A172 (cell line): ENCODE measurements around the gene MKLN1. TPM values are rescaled to one million over a fixed set of nuclear protein-coding genes. Genes with fewer than 3 reads are reported as not detected.
A peak's percentile ranks its signal among the peaks of the same experiment; 100 is the strongest.
"Not testable (repeated sequence)": the region's sequence is repeated elsewhere in the genome, so short reads cannot be mapped to it uniquely, and the experiment has no call there.

Source experiments
- DNase-seq: peaks from one replicate; pipeline ENCODE4 v3.0.0-alpha.2; 2015; ENCODE audit warnings: low spot score
- total RNA-seq: library from RNA; depleted of rRNA; stranded (reverse); fragments of >200 nt; shearing (Covaris generic); gene quantifications from 2 replicates; pipeline ENCODE4 v1.2.3, GENCODE V29; 2014

MKLN1 gene
- total RNA-seq, 1 experiment from 2014 or later: 32.4 TPM

DNA sequence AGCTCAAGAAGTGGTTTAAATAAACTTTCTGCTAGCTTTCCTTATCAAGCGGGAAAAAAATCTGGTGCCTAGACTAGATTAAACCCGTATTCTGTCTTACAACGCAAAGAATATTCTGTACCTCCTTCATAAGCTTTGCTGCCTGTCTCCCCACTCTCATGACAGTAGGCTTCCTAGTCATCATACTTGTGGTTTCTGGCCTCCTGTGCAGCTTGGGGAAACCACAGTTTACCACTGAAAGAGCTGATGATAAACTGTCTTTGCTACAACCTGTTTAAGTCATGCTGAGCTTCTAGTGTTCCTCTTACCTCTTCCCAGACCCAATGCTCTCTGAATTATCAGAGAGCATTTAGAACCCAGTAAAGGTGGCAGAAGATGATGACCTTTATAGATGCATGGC is 173.7 kb downstream of the MKLN1 start:
- DNase-seq: peak; percentile 58

- no peak for DNase-seq
Measured at GRCh38 chr7:131501930-131502685, 174.4 kb downstream of the MKLN1 start.

GRCh38 chr7:131502810-131503508 is 175.3 kb downstream of the MKLN1 start:
- no peak for DNase-seq

DNA sequence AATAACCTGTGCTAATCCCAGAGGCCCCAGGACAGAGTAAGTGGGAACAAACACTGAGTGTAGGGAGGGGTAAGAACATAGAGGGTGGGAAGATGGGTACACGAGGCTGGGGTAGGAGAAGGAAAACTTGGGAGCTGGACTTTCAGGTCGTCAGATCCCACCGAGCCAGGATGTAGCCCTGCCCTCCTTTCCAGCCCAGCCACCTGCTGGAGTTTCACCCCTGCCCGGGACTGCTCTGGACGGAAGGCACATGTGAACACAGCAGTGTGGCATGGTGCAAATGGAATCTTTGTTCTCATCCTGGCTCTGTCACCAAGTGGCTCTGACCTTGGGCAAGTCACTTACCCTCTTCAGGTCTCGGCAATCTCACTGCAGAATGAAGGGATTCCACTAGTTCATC is 176.0 kb downstream of the MKLN1 start:
- DNase-seq: no peak

DNA sequence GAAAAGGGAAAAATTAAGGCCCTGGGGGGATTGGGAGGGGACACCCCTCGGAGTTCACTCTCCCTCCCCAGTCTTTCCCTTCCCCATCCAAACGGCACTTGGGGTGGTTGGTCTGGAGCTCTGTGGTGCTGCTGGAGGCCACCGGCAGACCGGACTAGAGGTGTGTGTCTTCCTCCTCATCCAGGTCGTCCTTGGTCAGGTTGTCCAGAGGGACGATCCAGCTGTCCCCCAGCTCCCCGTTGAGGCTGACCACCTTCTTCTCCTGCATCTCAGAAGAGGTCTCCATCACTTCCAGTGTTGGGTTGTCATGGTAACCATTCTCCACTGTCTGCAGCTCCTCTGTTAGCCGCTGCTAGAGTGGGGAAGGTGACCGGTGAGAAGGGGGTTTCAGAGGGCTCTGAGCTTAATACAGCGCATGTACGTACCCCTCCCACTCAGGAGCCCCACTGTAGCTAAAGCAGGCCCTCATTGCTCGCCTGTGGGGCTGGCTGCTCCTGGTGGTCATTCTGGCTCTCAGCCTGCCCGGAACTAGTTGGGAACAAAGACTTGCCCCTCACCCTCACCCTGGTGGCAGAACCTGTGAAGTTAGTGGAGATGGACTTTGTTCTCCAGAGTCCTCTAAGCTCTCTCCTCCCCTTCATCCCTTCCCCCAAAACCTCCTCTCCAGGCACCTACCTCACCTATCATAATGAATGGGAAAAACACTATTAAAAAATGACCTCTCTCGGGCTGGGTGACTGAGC is 176.7 kb downstream of the MKLN1 start:
- no peak for DNase-seq

GRCh38 chr7:131505037-131505620 is 177.5 kb downstream of the MKLN1 start:
- not testable (repeated sequence) for DNase-seq

- DNase-seq: no peak
Measured at GRCh38 chr7:131505636-131506557, 178.2 kb downstream of the MKLN1 start.

GRCh38 chr7:131506597-131506996 is 178.9 kb downstream of the MKLN1 start:
- DNase-seq: no peak

DNA sequence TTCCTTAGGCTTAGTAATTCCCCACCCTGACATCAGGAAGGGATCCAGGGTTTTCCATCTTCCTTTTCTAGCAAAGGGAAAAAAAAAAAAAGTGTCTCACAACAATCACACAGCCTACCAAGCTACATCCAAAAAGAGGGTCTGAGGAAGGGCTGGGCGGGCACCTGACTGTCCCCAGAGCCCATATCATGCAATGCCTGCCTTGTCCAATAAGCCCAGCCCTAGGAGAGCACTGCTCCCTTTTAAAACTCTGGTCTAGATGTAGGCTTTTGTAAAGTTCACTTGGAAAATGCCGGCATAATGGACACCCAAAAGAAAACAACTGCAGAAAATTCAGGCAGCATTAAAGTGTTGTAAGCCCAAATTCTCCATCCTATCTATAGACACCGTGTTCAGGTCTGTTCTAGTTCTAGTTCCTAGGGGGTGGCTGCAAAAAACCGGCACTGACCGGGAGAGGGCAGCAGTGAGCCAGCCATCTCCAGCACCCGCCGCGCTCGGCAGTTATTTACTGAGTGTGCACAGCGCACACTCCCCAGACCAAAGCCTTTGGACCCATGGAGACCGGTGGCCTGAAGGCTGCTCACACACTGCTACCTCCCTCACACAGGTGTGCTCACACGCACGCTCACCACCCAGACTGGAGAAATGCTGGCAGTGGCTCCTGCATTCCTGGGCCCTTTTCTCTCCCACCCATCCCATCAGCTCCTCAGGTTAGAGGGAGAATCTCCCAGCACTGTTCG is 180.1 kb downstream of the MKLN1 start:
- DNase-seq: peak; percentile 54

DNA sequence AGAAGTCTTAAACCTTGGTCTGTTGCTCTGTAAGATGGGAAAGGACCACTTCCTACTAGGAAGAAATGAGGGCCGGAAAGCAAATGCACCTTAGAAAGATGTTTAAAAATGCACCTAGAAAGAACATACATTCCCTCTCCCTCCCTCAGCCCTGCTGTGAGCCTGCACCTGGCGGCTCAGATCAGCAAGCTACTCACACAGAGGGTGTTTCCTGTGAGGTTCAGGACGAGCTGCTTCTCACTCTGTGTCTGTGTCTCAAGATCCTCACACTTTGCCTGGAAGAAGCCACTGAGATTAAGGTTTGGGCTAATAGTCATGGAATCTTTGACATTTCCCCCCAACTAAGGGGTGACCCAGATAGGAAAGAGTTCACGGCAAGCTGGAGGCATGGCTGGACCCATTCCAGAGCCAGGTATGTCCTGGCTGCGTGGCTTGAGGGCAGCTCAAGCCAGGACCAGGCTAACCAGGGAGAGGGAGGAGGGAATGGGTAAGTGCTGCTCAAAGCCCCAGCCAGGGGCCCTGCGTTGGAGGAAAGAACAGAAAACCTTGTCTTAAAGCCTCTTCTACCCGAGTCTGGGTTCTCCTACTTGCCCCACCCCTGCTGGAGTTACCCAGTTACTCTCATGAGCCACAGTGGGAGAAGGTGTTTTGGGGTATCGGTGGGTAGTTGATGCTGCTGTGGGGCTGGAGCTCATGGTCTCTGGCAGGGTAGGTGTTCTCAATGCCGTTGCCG is 181.2 kb downstream of the MKLN1 start:
- DNase-seq: no peak

DNA sequence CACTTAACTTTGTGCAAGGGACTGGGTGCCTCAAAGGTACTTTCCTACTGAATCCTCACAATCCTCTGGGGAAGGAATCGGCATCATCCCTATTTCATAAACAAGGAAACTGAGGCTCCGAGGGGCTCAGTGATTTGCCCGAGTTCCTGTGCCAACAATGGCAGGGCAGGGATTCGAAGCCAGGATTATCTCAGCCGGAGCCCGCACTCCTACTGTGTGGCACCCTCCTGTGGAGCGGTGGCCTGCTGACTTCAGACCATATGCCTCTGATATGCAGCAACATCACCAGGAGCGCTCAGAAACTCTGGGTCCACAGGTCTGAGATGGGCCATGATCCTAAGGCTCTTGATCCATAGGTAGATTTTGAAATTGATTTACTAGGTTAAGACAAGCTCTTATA is 182.1 kb downstream of the MKLN1 start:
- DNase-seq: no peak

DNA sequence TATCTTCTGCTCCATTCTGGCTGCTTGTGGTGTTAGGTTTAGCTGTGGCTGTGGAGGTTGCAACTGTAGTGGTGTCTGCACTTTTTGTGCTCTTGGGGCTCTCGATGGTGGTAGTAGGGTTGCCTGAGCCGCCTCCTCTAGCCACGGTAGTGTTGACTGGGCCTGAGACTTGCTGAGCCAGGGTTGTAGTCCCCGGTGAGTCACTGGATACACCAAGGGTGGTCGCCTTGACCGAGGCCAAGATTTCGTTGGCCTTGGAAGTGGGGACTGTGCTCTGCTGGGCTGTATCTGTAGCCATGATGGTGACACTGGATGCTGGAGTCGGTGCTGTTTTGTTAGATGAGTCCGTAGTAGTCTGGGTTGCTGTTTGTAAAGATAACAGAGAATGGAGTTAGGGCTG is 183.4 kb downstream of the MKLN1 start:
- no peak for DNase-seq

DNA sequence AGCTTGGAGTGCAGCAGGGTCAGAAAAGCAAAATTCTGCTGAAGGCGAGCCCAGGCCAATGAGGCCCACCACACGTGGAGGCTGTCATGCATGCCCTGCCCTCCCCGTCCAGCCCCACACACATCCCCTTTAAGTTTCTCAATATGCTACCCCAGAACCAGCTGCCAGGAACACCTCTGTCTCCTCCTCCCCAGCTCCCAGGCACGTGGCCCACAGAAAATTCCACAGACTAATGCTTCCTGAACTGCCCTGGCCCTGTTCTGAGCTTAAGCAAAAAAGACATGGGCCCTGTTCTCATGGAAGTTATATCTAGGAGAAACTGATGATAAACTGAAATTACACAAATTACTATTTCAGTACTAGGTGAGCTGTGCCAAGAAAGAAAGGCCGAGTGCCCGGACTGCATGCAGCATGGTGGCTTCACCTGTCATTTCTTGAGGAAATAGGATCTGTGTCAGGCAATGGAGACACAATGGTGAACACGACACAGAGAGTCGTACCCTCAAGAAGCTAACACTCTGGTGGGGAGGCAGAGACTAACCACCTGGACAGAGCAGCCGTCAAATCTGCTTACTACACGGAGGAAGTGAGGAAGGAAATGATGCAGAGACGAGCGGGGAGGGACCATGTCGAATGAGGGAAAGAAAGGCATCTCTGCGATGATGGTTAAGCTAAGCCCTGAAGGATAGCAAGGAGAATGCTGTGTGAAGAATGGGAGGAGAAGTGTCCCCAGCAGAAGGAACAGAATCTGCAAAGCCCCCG is 184.3 kb downstream of the MKLN1 start:
- no peak for DNase-seq

DNA sequence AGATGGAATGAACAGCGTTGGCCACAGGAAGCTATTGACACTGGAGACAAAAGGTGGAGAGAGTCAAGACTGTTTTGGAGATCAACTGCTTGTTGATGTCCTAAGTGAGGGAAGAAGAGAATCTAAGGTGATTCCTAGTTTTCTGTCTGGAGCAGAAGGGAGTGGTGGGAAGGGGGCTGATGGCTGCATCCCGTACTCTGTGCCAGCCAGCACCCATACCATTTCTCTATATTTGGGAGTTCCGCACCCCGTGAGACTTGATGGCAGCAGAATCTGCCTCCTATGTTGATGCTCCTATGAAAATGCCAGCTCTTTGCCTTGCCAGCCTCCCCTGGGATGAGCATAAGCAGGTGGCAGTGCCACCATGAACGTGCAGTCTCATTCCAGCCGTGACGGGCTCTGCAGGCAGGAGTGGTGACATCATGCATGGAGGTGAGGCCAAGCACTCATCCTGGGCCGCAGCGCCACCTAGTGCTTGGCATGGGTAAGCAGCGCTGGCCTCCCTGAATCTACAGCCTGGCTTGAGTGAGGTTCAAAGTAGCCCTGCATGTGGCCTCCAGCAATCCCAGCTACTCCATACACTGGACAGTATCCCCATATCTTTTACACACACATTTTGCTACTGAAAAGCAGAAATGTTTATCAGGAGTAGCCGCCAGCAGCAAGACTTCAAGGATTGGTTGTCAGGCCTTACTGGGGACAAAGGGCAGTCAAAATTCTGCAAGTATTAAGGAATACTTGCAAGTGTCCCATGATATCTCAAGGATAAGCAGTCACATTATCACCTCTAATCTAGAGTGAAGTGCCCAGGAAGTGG is 185.8 kb downstream of the MKLN1 start:
- peak; percentile 82 for DNase-seq

GRCh38 chr7:131515471-131515870 is 187.8 kb downstream of the MKLN1 start:
- DNase-seq: not testable (repeated sequence)

GRCh38 chr7:131517218-131517923 is 189.7 kb downstream of the MKLN1 start:
- DNase-seq: no peak

GRCh38 chr7:131518626-131519025 is 190.9 kb downstream of the MKLN1 start:
- DNase-seq: no peak
